Tibial nerve (tissue), 3 donors: Measurements from ENCODE around the gene PPP1R15B.

Experiments
- CTCF ChIP-seq, 5 experiments: fragments of 200-600 bp in 3 of 5; fragments of 450-650 bp in 2 of 5; sonication (generic) in 3 of 5; IDR thresholded peaks; one replicate each; pipeline ENCODE4 v1.5.1; 2016 to 2019; ENCODE audit warnings: antibody characterized with exemption in 5 of 5, mild to moderate bottlenecking in 3 of 5, moderate library complexity in 2 of 5
- POLR2A ChIP-seq, 2 donors: fragments of 450-650 bp; IDR thresholded peaks; one replicate each; pipeline ENCODE4 v1.6.1; 2017; ENCODE audit warnings: antibody characterized with exemption in 2 of 2, mild to moderate bottlenecking in 2 of 2, moderate library complexity in 2 of 2

GRCh38 chr1:204432708-204433107, 21.1 kb upstream of the PPP1R15B start:
- TF ChIP-seq POLR2A (IDR thresholded peaks at IDR 0.05) (no peak), CTCF (IDR thresholded peaks at IDR 0.05) (no peak)
